GM12878 (cell line): ENCODE results near the gene PLA2G1B. TPM values are rescaled to one million over a fixed set of nuclear protein-coding genes. Genes with fewer than 3 reads are reported as not detected.

Source experiments
- ATAC-seq: fragments of 200-7000 bp; cut with Tn5 transposase; 3 replicates; pipeline ENCODE4 v1.9.1; 2020; ENCODE audit warnings: mild to moderate bottlenecking, moderate library complexity
- BruUV-seq: library from RNA; stranded (reverse); fragments of 400-500 nt; replicated peaks from 2 replicates; lab custom pipeline; 2021; lab: Mats Ljungman, UMichigan
- CTCF ChIA-PET: fragments of 300-600 bp; sonication (Branson Sonifier 250); formaldehyde crosslinking; extraction: SDS; loops from one replicate; lab custom pipeline; 2021; ENCODE audit warnings: inconsistent platforms; lab: Yijun Ruan, JAX
- POLR2A ChIA-PET: fragments of 350-600 bp; formaldehyde crosslinking; extraction: SDS; loops from one replicate; lab custom pipeline; 2021; ENCODE audit warnings: inconsistent platforms; lab: Charles Lee
- RAD21 ChIA-PET: fragments of 300-600 bp; sonication (Branson Sonifier 250); formaldehyde crosslinking; loops from one replicate; lab custom pipeline; 2023; ENCODE audit warnings: antibody characterized with exemption; ENCODE audit not compliant: unreplicated experiment; lab: Charles Lee
- SMC1A ChIA-PET: fragments of 300-600 bp; sonication (Branson Sonifier 250); formaldehyde crosslinking; loops from one replicate; lab custom pipeline; 2023; ENCODE audit not compliant: unreplicated experiment, uncharacterized antibody; lab: Charles Lee
- DNase-seq: peaks from one replicate; pipeline ENCODE4 v3.0.0-alpha.2; 2011; ENCODE audit warnings: low read depth, low spot score
- FAIRE-seq: peaks from 3 replicates; lab custom pipeline; 2011; peaks lifted over from hg19 to GRCh38; lab: Jason Lieb, UNC
- H2AFZ ChIP-seq: 2 replicates; pipeline ENCODE4 v1.6.0; 2011; ENCODE audit warnings: low read depth, low read length, control low read depth; ENCODE audit not compliant: control insufficient read depth
- H3K27ac ChIP-seq: 2 replicates; pipeline ENCODE4 v1.5.1; 2011; ENCODE audit warnings: control low read depth; ENCODE audit not compliant: control insufficient read depth, insufficient read depth
- H3K27me3 ChIP-seq, 2 experiments: replicated peaks in 1 of 2; 2 replicates each; pipeline versions ENCODE4 v1.6.0 to v1.6.1; 2011; ENCODE audit warnings: low read length in 1 of 2; ENCODE audit not compliant: control insufficient read depth in 2 of 2, insufficient read depth in 2 of 2
- H3K36me3 ChIP-seq, 2 experiments: 2 replicates each; pipeline ENCODE4 v1.5.1; 2011; ENCODE audit warnings: low read length in 1 of 2; ENCODE audit not compliant: control insufficient read depth in 2 of 2, insufficient read depth in 2 of 2
- H3K4me1 ChIP-seq: 2 replicates; pipeline ENCODE4 v1.6.1; 2011; ENCODE audit warnings: mild to moderate bottlenecking, low read length, moderate library complexity, mixed read lengths; ENCODE audit not compliant: control insufficient read depth, insufficient read depth
- H3K4me2 ChIP-seq: 2 replicates; pipeline ENCODE4 v1.6.0; 2011; ENCODE audit warnings: control low read depth; ENCODE audit not compliant: control insufficient read depth, insufficient read depth
- H3K4me3 ChIP-seq: fragments of 200-600 bp; sonication (generic); 2 replicates; pipeline ENCODE4 v1.5.1; 2016
- H3K79me2 ChIP-seq: 2 replicates; pipeline ENCODE4 v1.6.0; 2011; ENCODE audit warnings: low read length; ENCODE audit not compliant: control insufficient read depth, insufficient read depth
- H3K9ac ChIP-seq: 2 replicates; pipeline ENCODE4 v1.8.0; 2011; ENCODE audit warnings: low read length, control low read depth, mixed read lengths; ENCODE audit not compliant: control insufficient read depth, insufficient read depth
- H3K9me3 ChIP-seq: replicated peaks from 3 replicates; pipeline ENCODE4 v1.5.1; 2011; ENCODE audit warnings: mild to moderate bottlenecking, low read length; ENCODE audit not compliant: control insufficient read depth, insufficient read depth
- H4K20me1 ChIP-seq: 2 replicates; pipeline ENCODE4 v1.6.0; 2011; ENCODE audit not compliant: control insufficient read depth, insufficient read depth
- ASH2L ChIP-seq: fragments of 300-600, 200-600 bp; sonication (generic); IDR thresholded peaks from 2 replicates; pipeline ENCODE4 v1.6.1; 2017; ENCODE audit warnings: low read depth, mild to moderate bottlenecking, borderline replicate concordance
- CEBPB ChIP-seq, 2 experiments: fragments of 150-350 bp in 1 of 2; IDR thresholded peaks; 2 replicates each; pipeline ENCODE4 v1.6.1; 2012 to 2014; ENCODE audit warnings: low read depth in 2 of 2, low read length in 2 of 2, borderline replicate concordance in 1 of 2, inconsistent platforms in 1 of 2
- GATAD2B ChIP-seq: fragments of 450-650 bp; conservative IDR thresholded peaks from 2 replicates; pipeline ENCODE4 v1.6.1; 2017; ENCODE audit warnings: low read depth, mild to moderate bottlenecking, moderate library complexity
- HCFC1 ChIP-seq: fragments of 150-350 bp; IDR thresholded peaks from 2 replicates; pipeline ENCODE4 v1.6.1; 2014; ENCODE audit warnings: low read length
- MYB ChIP-seq: fragments of 150-350 bp; IDR thresholded peaks from 2 replicates; pipeline ENCODE4 v1.6.1; 2014; ENCODE audit warnings: mild to moderate bottlenecking, low read depth, low read length, borderline replicate concordance
- NR2C2 ChIP-seq: IDR thresholded peaks from 2 replicates; pipeline ENCODE4 v1.6.1; 2011; ENCODE audit warnings: borderline replicate concordance, low read depth; ENCODE audit not compliant: control insufficient read depth, insufficient read length
- POU2F2 ChIP-seq: IDR thresholded peaks from 3 replicates; pipeline ENCODE4 v1.6.1; 2011; ENCODE audit warnings: low read depth, mild to moderate bottlenecking, low read length, borderline replicate concordance
- RAD21 ChIP-seq: IDR thresholded peaks from 2 replicates; pipeline ENCODE4 v1.6.1; 2011; ENCODE audit warnings: mild to moderate bottlenecking, low read depth, low read length, moderate library complexity; ENCODE audit not compliant: insufficient read depth
- SIX5 ChIP-seq: IDR thresholded peaks from 2 replicates; pipeline ENCODE4 v1.6.1; 2011; ENCODE audit warnings: mild to moderate bottlenecking, low read depth, low read length, moderate library complexity; ENCODE audit not compliant: severe bottlenecking
- WGBS: methylation state at CpG from one replicate; pipeline ENCODE4 v1.1.6; 2016; ENCODE audit warnings: low lambda C conversion rate; ENCODE audit not compliant: insufficient replicate concordance, insufficient coverage; ENCODE audit errors: missing lambda C conversion rate; 5-methylcytosine and 5-hydroxymethylcytosine counted together
- in situ Hi-C: fragments of 300-500 bp; cut with MboI; formaldehyde crosslinking; loops from 9 replicates; pipeline ENCODE4 v1.14.3; 2018; ENCODE audit warnings: mixed read lengths
- intact Hi-C: fragments of 100-400 bp; cut with micrococcal nuclease; formaldehyde crosslinking; loops from one replicate; pipeline ENCODE4 v1.14.2; 2022; ENCODE audit not compliant: unreplicated experiment
- polyA plus RNA-seq, 11 experiments: library from polyadenylated mRNA; depleted of rRNA in 4 of 11; unstranded in 6 of 11; stranded (reverse) in 5 of 11; fragments of >200 nt; fragmentation: Nextera tagmentation in 4 of 11; fragmentation: Illumina TruSeq in 1 of 11; extraction: Ambion mirVana in 4 of 11; extraction: Trizol in 1 of 11; gene quantifications; 1 replicate in 1 of 11; 2 replicates in 10 of 11; pipeline versions ENCODE4 v1.2.1 to v1.2.3, GENCODE V29; 2011 to 2016; ENCODE audit warnings: inconsistent platforms in 2 of 11, missing spikeins in 2 of 11, low read depth in 1 of 11
- total RNA-seq, 4 experiments: library from RNA; depleted of rRNA in 3 of 4; stranded (reverse); fragments of >200 nt in 3 of 4; fragmentation: Illumina TruSeq in 1 of 4; extraction: Trizol in 1 of 4; gene quantifications; 2 replicates each; pipeline versions ENCODE4 v1.2.1 to v1.2.3, GENCODE V29; 2013 to 2021
- TF ChIP-seq, protein P1 (sequence below): fragments of 450-650 bp; IDR thresholded peaks from 2 replicates; pipeline ENCODE4 v1.6.1; 2017; ENCODE audit warnings: borderline replicate concordance
- TF ChIP-seq, protein P2 (sequence below): fragments of 450-650 bp; IDR thresholded peaks from 2 replicates; pipeline ENCODE4 v1.6.1; 2017; ENCODE audit warnings: antibody characterized with exemption, mild to moderate bottlenecking, moderate library complexity
- TF ChIP-seq, protein P3 (sequence below): fragments of 450-650 bp; IDR thresholded peaks from 2 replicates; pipeline ENCODE4 v1.6.1; 2017; ENCODE audit warnings: mild to moderate bottlenecking
- TF ChIP-seq, protein P4 (sequence below): fragments of 450-650 bp; IDR thresholded peaks from 2 replicates; pipeline ENCODE4 v1.6.1; 2017; ENCODE audit warnings: low read depth, mild to moderate bottlenecking, moderate library complexity

PLA2G1B gene
- total and polyA plus RNA-seq, 10 of the 15 experiments (the other 5 are each of a cell fraction or from before 2014, with no cell fraction given): not detected

DNA sequence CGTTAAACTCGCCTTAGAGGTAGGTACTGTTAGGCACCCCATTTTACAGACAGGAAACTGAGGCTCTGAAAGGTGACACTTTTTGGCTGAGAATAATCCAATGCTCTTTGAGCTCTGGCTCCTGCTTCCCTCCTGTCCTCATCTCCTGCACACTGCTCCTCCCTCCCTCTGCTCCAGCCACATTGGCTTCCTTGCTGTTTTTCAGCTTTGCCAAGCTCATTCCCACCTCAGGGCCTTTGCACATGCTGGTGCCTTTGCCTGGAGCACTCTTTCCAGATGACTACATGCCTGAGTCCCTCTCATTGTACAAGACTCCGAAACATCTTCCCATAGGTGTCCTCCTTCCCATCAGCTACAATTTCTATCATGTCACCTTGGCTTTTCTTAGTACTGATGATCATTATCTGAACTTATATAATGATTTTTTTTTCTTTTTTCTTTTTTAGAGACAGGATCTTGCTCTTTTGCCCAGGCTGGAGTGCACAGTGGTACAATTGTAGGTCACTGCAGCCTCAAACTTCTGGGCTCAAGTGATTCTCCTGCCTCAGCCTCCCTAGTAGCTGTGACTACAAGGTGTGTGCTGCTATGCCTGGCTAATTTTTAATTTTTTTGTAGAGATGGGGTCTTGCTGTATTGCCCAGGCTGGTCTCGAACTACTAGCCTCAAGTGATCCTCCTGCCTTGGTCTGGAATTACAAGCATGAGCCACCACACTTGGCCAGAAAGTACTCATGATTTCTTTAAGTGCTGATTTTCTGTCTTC lies 26.2 kb upstream of the PLA2G1B start (continued):
- TF ChIP-seq, protein P1, sequence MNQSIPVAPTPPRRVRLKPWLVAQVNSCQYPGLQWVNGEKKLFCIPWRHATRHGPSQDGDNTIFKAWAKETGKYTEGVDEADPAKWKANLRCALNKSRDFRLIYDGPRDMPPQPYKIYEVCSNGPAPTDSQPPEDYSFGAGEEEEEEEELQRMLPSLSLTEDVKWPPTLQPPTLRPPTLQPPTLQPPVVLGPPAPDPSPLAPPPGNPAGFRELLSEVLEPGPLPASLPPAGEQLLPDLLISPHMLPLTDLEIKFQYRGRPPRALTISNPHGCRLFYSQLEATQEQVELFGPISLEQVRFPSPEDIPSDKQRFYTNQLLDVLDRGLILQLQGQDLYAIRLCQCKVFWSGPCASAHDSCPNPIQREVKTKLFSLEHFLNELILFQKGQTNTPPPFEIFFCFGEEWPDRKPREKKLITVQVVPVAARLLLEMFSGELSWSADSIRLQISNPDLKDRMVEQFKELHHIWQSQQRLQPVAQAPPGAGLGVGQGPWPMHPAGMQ: no peak

- Histone ChIP-seq H3K4me1 (no peaks in the 10 kb centered on the region), H3K27me3 (0 out of 4 replicates have a peak, but pooled peaks cover 0 to 1% of the 10 kb centered on the region in 2 experiments), H2AFZ (no peak overlapping the region), H3K27ac (no peak overlapping the region), H3K4me2 (no peak overlapping the region), H3K9ac (no peak overlapping the region), H3K36me3 (no peaks in the 10 kb centered on the region), H3K9me3 (no peaks in the 10 kb centered on the region), H3K79me2 (no peaks in the 10 kb centered on the region), H4K20me1 (no peaks in the 10 kb centered on the region), H3K4me3 (no peak overlapping the region)
- FAIRE-seq: no peak
- ChIA-PET CTCF (interaction anchor here (0.9 to 1.7 kb wide), 2 partner anchors 14 to 78 kb away, joined by 3 to 4 read pairs; no protein-coding TSS in a partner anchor), RAD21 (no interaction called here), POLR2A (interaction anchor here (0.6 kb wide), 1 partner anchor 144 kb away, joined by 4 read pairs; no protein-coding TSS in a partner anchor), SMC1A (interaction anchor here (1.3 kb wide), 1 partner anchor 14 kb away, joined by 3 read pairs; no protein-coding TSS in a partner anchor)
- no TSS peak for BruUV-seq
- intact Hi-C loops (no loop called here), in situ Hi-C loops (no loop called here)
- DNase-seq: no peak
- WGBS: 47% methylated on average over 6 of the region's 6 CpGs
- no peak for ATAC-seq
- TF ChIP-seq NR2C2 (no peak), CEBPB (IDR thresholded peaks at IDR 0.05; ENCODE audit: borderline replicate concordance in 1 of 2, low read depth in 2 of 2, low read length in 2 of 2) (no peak), RAD21 (no peak), POU2F2 (no peak), ASH2L (no peak), HCFC1 (no peak), MYB (no peak), GATAD2B (no peak), SIX5 (no peak)
- TF ChIP-seq, protein P2, sequence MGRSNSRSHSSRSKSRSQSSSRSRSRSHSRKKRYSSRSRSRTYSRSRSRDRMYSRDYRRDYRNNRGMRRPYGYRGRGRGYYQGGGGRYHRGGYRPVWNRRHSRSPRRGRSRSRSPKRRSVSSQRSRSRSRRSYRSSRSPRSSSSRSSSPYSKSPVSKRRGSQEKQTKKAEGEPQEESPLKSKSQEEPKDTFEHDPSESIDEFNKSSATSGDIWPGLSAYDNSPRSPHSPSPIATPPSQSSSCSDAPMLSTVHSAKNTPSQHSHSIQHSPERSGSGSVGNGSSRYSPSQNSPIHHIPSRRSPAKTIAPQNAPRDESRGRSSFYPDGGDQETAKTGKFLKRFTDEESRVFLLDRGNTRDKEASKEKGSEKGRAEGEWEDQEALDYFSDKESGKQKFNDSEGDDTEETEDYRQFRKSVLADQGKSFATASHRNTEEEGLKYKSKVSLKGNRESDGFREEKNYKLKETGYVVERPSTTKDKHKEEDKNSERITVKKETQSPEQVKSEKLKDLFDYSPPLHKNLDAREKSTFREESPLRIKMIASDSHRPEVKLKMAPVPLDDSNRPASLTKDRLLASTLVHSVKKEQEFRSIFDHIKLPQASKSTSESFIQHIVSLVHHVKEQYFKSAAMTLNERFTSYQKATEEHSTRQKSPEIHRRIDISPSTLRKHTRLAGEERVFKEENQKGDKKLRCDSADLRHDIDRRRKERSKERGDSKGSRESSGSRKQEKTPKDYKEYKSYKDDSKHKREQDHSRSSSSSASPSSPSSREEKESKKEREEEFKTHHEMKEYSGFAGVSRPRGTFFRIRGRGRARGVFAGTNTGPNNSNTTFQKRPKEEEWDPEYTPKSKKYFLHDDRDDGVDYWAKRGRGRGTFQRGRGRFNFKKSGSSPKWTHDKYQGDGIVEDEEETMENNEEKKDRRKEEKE: no peak
- TF ChIP-seq, protein P3, sequence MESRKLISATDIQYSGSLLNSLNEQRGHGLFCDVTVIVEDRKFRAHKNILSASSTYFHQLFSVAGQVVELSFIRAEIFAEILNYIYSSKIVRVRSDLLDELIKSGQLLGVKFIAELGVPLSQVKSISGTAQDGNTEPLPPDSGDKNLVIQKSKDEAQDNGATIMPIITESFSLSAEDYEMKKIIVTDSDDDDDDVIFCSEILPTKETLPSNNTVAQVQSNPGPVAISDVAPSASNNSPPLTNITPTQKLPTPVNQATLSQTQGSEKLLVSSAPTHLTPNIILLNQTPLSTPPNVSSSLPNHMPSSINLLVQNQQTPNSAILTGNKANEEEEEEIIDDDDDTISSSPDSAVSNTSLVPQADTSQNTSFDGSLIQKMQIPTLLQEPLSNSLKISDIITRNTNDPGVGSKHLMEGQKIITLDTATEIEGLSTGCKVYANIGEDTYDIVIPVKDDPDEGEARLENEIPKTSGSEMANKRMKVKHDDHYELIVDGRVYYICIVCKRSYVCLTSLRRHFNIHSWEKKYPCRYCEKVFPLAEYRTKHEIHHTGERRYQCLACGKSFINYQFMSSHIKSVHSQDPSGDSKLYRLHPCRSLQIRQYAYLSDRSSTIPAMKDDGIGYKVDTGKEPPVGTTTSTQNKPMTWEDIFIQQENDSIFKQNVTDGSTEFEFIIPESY: no peak
- TF ChIP-seq, protein P4, sequence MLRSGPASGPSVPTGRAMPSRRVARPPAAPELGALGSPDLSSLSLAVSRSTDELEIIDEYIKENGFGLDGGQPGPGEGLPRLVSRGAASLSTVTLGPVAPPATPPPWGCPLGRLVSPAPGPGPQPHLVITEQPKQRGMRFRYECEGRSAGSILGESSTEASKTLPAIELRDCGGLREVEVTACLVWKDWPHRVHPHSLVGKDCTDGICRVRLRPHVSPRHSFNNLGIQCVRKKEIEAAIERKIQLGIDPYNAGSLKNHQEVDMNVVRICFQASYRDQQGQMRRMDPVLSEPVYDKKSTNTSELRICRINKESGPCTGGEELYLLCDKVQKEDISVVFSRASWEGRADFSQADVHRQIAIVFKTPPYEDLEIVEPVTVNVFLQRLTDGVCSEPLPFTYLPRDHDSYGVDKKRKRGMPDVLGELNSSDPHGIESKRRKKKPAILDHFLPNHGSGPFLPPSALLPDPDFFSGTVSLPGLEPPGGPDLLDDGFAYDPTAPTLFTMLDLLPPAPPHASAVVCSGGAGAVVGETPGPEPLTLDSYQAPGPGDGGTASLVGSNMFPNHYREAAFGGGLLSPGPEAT: no peak
These were observed 25.6 kb upstream of the PLA2G1B start for GRCh38 chr12:120353136-120353535.
